Liver (tissue), 3 donors: Measurements from ENCODE around the gene MRAP.

Experiments
- CTCF ChIP-seq: fragments of 150-350 bp; IDR thresholded peaks from 2 replicates; pipeline ENCODE4 v1.5.1; 2017; ENCODE audit warnings: improper control_type of control experiment, low read depth, low read length; ENCODE audit not compliant: missing input control
- EGR1 ChIP-seq, 2 donors: IDR thresholded peaks; 2 replicates each; pipeline ENCODE4 v1.6.1; 2016 to 2018; ENCODE audit warnings: antibody characterized with exemption in 2 of 2, low read depth in 2 of 2
- JUND ChIP-seq, 2 donors: IDR thresholded peaks; 2 replicates each; pipeline ENCODE4 v1.6.1; 2016; ENCODE audit warnings: antibody characterized with exemption in 2 of 2
- RAD21 ChIP-seq, 2 donors: IDR thresholded peaks; 2 replicates each; pipeline ENCODE4 v1.6.1; 2016; ENCODE audit warnings: antibody characterized with exemption in 2 of 2, mild to moderate bottlenecking in 2 of 2
- REST ChIP-seq: IDR thresholded peaks from 2 replicates; pipeline ENCODE4 v1.6.1; 2016; ENCODE audit warnings: antibody characterized with exemption, mild to moderate bottlenecking
- RXRA ChIP-seq, 2 donors: IDR thresholded peaks; 2 replicates each; pipeline ENCODE4 v1.6.1; 2017 to 2018; ENCODE audit warnings: antibody characterized with exemption in 2 of 2, mild to moderate bottlenecking in 1 of 2
- SP1 ChIP-seq: IDR thresholded peaks from 2 replicates; pipeline ENCODE4 v1.6.1; 2018; ENCODE audit warnings: antibody characterized with exemption, mild to moderate bottlenecking
- TAF1 ChIP-seq: conservative IDR thresholded peaks from 2 replicates; pipeline ENCODE4 v1.6.1; 2016; ENCODE audit warnings: antibody characterized with exemption, mild to moderate bottlenecking
- TF ChIP-seq, protein P1 (sequence below): IDR thresholded peaks from 2 replicates; pipeline ENCODE4 v1.6.1; 2016; ENCODE audit warnings: antibody characterized with exemption
- donor health status: healthy.
- donor health status: healthy.

- TF ChIP-seq CTCF (no peak), EGR1 (IDR thresholded peaks at IDR 0.05; ENCODE audit: low read depth in 2 of 2) (no peak), TAF1 (no peak), JUND (IDR thresholded peaks at IDR 0.05) (no peak), RAD21 (IDR thresholded peaks at IDR 0.05) (no peak), SP1 (no peak), RXRA (IDR thresholded peaks at IDR 0.05) (no peak), REST (no peak)
- TF ChIP-seq, protein P1, sequence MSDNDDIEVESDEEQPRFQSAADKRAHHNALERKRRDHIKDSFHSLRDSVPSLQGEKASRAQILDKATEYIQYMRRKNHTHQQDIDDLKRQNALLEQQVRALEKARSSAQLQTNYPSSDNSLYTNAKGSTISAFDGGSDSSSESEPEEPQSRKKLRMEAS: no peak
Observed at GRCh38 chr21:32347977-32348376, 49.3 kb downstream of the MRAP start.
